DMS153 (cell line): ENCODE results near the gene NACC2.

Experiments
- DNase-seq: peaks from one replicate; lab custom pipeline; 2025; lab: John Stamatoyannopoulos, UW

NACC2 gene

GRCh38 chr9:135992486-135993408 is 102.3 kb downstream of the NACC2 start:
- peak; percentile 67 for DNase-seq

GRCh38 chr9:135991771-135992170 is 103.3 kb downstream of the NACC2 start:
- no peak for DNase-seq

- DNase-seq, result peak; percentile 68
Measured at GRCh38 chr9:135990468-135991429, 104.3 kb downstream of the NACC2 start.

- peak; percentile 27 for DNase-seq
Measured at GRCh38 chr9:135989722-135990467, 105.2 kb downstream of the NACC2 start.

- no peak for DNase-seq
Measured at GRCh38 chr9:135989157-135989556, 105.9 kb downstream of the NACC2 start.

GRCh38 chr9:135988493-135988892 is 106.6 kb downstream of the NACC2 start:
- DNase-seq, result no peak

GRCh38 chr9:135987838-135988404 is 107.2 kb downstream of the NACC2 start:
- no peak for DNase-seq

- no peak for DNase-seq
Measured at GRCh38 chr9:135986605-135987004, 108.5 kb downstream of the NACC2 start.

GRCh38 chr9:135985889-135986288 is 109.2 kb downstream of the NACC2 start:
- DNase-seq, result no peak

- no peak for DNase-seq
Measured at GRCh38 chr9:135985459-135985774, 109.7 kb downstream of the NACC2 start.

- DNase-seq, result no peak
Measured at GRCh38 chr9:135984072-135984710, 110.9 kb downstream of the NACC2 start.

GRCh38 chr9:135983208-135984071 is 111.6 kb downstream of the NACC2 start:
- no peak for DNase-seq

- DNase-seq, result no peak
Measured at GRCh38 chr9:135982499-135983207, 112.4 kb downstream of the NACC2 start.

GRCh38 chr9:135980926-135981630 is 114.0 kb downstream of the NACC2 start:
- DNase-seq, result no peak

GRCh38 chr9:135979547-135980166 is 115.4 kb downstream of the NACC2 start:
- no peak for DNase-seq

GRCh38 chr9:135978642-135979546 is 116.2 kb downstream of the NACC2 start:
- no peak for DNase-seq

- no peak for DNase-seq
Measured at GRCh38 chr9:135976944-135977343, 118.1 kb downstream of the NACC2 start.
